LNCaP clone FGC (cell line): Measurements from ENCODE around the gene CRADD.

ENCODE experiments used
- DNase-seq: peaks from one replicate; pipeline ENCODE4 v3.0.0-alpha.2; 2011; ENCODE audit warnings: low read depth
- H3K4me3 ChIP-seq: 2 replicates; pipeline ENCODE4 v1.5.1; 2011; ENCODE audit warnings: mild to moderate bottlenecking, low read depth, low read length, control low read depth
- CTCF ChIP-seq: IDR thresholded peaks from 2 replicates; pipeline ENCODE4 v1.5.1; 2012; ENCODE audit warnings: mild to moderate bottlenecking; ENCODE audit not compliant: control insufficient read depth, insufficient read depth; ENCODE audit errors: extremely low read depth

Gene CRADD

GRCh38 chr12:93654421-93654820, 22.8 kb upstream of the CRADD start:
- DNase-seq, result no peak
- TF ChIP-seq CTCF, result no peak
- H3K4me3 ChIP-seq, result no peak overlapping the region

GRCh38 chr12:93657071-93657470, 20.1 kb upstream of the CRADD start:
- no peak for TF ChIP-seq CTCF
- no peak overlapping the region for H3K4me3 ChIP-seq
- no peak for DNase-seq

GRCh38 chr12:93661021-93661420, 16.2 kb upstream of the CRADD start:
- H3K4me3 ChIP-seq, result no peak overlapping the region
- DNase-seq, result no peak
- TF ChIP-seq CTCF, result no peak

- DNase-seq, result no peak
These were observed 14.0 kb upstream of the CRADD start for GRCh38 chr12:93663006-93663728.

GRCh38 chr12:93663729-93664084, 13.5 kb upstream of the CRADD start:
- no peak overlapping the region for H3K4me3 ChIP-seq
- no peak for TF ChIP-seq CTCF
- DNase-seq, result no peak

More at GRCh38 chr12:93663006-93663728, 14.0 kb upstream of the CRADD start:
- TF ChIP-seq CTCF, result no peak
- H3K4me3 ChIP-seq, result no peak overlapping the region

- TF ChIP-seq CTCF, result no peak
- no peak overlapping the region for H3K4me3 ChIP-seq
- no peak for DNase-seq
These were observed 12.5 kb upstream of the CRADD start for GRCh38 chr12:93664573-93665138.

GRCh38 chr12:93667672-93668071, 9.5 kb upstream of the CRADD start:
- TF ChIP-seq CTCF, result no peak
- H3K4me3 ChIP-seq, result no peak overlapping the region
- DNase-seq, result no peak
